ENCODE measurements around the gene SGPL1. TPM values are rescaled to one million over a fixed set of nuclear protein-coding genes. Genes with fewer than 3 reads are reported as not detected.
"Not testable (repeated sequence)": the region's sequence is repeated elsewhere in the genome, so short reads cannot be mapped to it uniquely, and the experiment has no call there.

The SGPL1 gene, protein sequence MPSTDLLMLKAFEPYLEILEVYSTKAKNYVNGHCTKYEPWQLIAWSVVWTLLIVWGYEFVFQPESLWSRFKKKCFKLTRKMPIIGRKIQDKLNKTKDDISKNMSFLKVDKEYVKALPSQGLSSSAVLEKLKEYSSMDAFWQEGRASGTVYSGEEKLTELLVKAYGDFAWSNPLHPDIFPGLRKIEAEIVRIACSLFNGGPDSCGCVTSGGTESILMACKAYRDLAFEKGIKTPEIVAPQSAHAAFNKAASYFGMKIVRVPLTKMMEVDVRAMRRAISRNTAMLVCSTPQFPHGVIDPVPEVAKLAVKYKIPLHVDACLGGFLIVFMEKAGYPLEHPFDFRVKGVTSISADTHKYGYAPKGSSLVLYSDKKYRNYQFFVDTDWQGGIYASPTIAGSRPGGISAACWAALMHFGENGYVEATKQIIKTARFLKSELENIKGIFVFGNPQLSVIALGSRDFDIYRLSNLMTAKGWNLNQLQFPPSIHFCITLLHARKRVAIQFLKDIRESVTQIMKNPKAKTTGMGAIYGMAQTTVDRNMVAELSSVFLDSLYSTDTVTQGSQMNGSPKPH
- 37.1 TPM for total RNA-seq

DNA sequence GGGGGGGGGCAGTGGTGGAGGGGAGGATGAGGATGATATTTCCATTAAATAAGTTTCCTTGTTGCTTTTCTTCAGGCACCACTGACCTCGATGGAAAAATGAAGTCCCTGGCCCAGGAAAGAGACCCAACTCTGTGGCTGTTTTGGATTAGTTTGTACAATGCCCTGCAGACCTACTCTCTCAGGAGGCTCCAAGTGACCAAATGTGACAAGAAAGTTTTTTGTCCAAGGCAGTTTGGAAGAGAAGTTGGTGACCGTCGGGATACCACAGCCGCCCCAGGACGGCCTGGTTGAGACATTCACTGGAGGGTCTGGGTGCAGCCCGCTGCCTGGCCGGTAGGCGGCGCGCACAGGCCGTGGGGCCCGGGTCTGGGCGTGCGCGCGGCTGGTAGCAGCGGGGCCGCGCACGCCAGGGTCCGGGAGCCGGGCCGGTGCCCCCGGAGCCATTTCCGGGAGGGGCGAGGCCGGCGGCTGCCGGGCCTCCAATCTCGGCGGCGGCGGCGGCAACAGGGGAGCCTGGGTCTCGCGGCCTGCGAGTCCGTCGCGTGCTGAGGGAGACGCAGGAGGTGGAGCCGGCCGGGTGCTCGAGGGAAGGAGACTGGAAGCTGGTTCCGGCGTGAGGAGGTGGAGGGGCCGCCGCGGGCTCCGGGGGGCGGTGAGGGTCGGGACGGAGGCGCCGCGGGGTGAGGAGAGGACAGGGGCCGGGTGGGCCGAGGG lies at the start of gene SGPL1:
Gene SGPL1 (plus strand): TSS at position 445 of the 716 bp plus-strand sequence. CDS start 906 bp downstream, outside the sequence.
- H3K27me3 ChIP-seq (ENCODE audit: control insufficient read depth in 3 of 3, insufficient read depth in 3 of 3, low read length in 3 of 3) = no peaks in the 10 kb centered on the region
- peak within 1 kb of the TSS; percentile 74 to 90 (median 89) for H3K4me3 ChIP-seq (ENCODE audit: low read length in 3 of 3)
- H3K9me3 ChIP-seq (ENCODE audit: control insufficient read depth in 3 of 3, low read length in 3 of 3) = no peaks in the 10 kb centered on the region
- H3K36me3 ChIP-seq (ENCODE audit: control insufficient read depth in 3 of 3, insufficient read depth in 3 of 3, low read length in 3 of 3) = peaks cover 0 to 23% (median 14%) of the 10 kb centered on the region in 3 donors
- H3K9ac ChIP-seq (ENCODE audit: low read depth in 1 of 3, low read length in 3 of 3) = peak within 1 kb of the TSS; percentile 76 to 87 (median 85)
- peaks cover 4 to 14% (median 5%) of the 10 kb centered on the region in 3 donors for H3K4me1 ChIP-seq (ENCODE audit: control insufficient read depth in 3 of 3, insufficient read depth in 3 of 3, low read length in 3 of 3)
- H3K27ac ChIP-seq (ENCODE audit: low read depth, low read length) = peak within 1 kb of the TSS; percentile 88

DNA sequence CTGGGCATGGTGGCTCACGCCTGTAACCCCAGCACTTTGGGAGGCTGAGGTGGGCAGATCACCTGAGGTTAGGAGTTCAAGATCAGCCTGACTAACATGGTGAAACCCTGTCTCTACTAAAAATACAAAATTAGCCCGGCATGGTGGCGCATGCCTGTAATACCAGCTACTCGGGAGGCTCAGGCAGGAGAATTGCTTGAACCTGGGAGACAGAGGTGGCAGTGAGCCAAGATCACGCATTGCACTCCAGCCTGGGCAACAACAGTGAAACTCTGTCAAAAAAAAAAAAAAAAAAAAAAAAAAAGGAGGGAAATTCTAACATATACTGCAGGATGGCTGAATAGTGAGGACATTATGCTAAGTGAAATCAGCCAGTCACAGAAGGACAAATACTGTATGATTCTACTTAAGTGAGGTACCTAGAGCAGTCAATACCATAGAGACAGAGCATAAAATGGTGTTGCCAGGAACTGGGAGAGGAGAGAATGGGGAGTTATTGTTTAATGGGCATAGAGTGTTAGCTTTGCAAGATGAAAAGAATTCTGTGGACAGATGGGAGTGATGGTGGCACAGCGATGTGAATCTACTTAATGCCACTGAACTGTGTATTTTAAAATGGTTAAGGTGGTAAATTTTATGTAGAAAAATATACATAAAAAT lies 47.6 kb upstream of the SGPL1 start:
- H3K27me3 ChIP-seq (ENCODE audit: control insufficient read depth in 3 of 3, insufficient read depth in 3 of 3, low read length in 3 of 3); H3K9me3 ChIP-seq (ENCODE audit: control insufficient read depth in 3 of 3, low read length in 3 of 3); H3K9ac ChIP-seq (ENCODE audit: low read depth in 1 of 3, low read length in 3 of 3); H3K4me1 ChIP-seq (ENCODE audit: control insufficient read depth in 3 of 3, insufficient read depth in 3 of 3, low read length in 3 of 3); H3K4me3 ChIP-seq (ENCODE audit: low read length in 3 of 3); H3K36me3 ChIP-seq (ENCODE audit: control insufficient read depth in 3 of 3, insufficient read depth in 3 of 3, low read length in 3 of 3); H3K27ac ChIP-seq (ENCODE audit: low read depth, low read length): not testable (repeated sequence)

DNA sequence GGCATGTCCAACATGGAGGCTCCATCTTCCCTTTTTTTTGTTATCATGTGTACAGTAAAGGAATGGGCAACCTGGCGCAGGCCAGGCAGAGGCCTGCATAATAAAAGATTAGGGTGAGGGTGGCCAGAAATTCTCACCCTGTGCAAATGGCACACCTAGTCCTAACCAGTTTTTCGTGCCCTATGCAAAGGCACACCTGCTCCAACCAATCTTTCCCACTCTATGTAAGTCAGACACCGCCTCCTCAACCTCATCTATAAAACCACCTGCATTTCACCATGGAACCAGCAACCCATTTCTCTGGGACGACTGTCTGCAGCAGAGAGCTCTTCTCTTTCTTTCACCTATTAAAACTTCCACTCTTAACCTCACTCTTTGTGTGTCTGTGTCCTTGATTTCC lies 46.6 kb upstream of the SGPL1 start:
- Histone ChIP-seq H3K36me3 (ENCODE audit: control insufficient read depth in 3 of 3, insufficient read depth in 3 of 3, low read length in 3 of 3) (no peaks in the 10 kb centered on the region), H3K9me3 (ENCODE audit: control insufficient read depth in 3 of 3, low read length in 3 of 3) (peaks cover 0 to 2% (median 0%) of the 10 kb centered on the region in 3 donors), H3K4me1 (ENCODE audit: control insufficient read depth in 3 of 3, insufficient read depth in 3 of 3, low read length in 3 of 3) (no peaks in the 10 kb centered on the region), H3K27me3 (ENCODE audit: control insufficient read depth in 3 of 3, insufficient read depth in 3 of 3, low read length in 3 of 3) (no peaks in the 10 kb centered on the region), H3K27ac (ENCODE audit: low read depth, low read length) (no peak overlapping the region), H3K9ac (ENCODE audit: low read depth in 1 of 3, low read length in 3 of 3) (no peak overlapping the region), H3K4me3 (ENCODE audit: low read length in 3 of 3) (no peak overlapping the region)

- no peak overlapping the region for H3K9ac ChIP-seq (ENCODE audit: low read depth in 1 of 3, low read length in 3 of 3)
- no peaks in the 10 kb centered on the region for H3K27me3 ChIP-seq (ENCODE audit: control insufficient read depth in 3 of 3, insufficient read depth in 3 of 3, low read length in 3 of 3)
- H3K9me3 ChIP-seq (ENCODE audit: control insufficient read depth in 3 of 3, low read length in 3 of 3) = peaks cover 0 to 2% (median 0%) of the 10 kb centered on the region in 3 donors
- no peaks in the 10 kb centered on the region for H3K36me3 ChIP-seq (ENCODE audit: control insufficient read depth in 3 of 3, insufficient read depth in 3 of 3, low read length in 3 of 3)
- no peaks in the 10 kb centered on the region for H3K4me1 ChIP-seq (ENCODE audit: control insufficient read depth in 3 of 3, insufficient read depth in 3 of 3, low read length in 3 of 3)
- H3K4me3 ChIP-seq (ENCODE audit: low read length in 3 of 3) = no peak overlapping the region
- no peak overlapping the region for H3K27ac ChIP-seq (ENCODE audit: low read depth, low read length)
Measured at GRCh38 chr10:70770001-70770400, 45.7 kb upstream of the SGPL1 start.

DNA sequence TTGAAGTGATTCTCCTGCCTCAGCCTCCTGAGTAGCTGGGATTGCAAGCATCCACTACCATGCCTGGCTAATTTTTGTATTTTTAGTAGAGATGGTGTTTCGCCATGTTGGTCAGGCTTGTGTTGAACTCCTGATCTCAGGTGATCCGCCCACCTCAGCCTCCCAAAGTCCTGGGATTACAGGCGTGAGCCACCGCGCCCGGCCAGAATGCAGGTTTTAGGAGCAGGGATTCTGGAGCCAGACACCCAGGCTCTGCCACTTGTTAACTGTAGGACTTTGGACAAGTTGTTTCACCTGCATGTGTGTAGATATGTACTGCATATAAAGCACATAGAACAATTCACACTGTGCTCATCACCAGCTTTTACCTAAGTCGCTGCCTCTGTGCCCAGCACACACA lies 45.2 kb upstream of the SGPL1 start:
- not testable (repeated sequence) for H3K4me1 ChIP-seq (ENCODE audit: control insufficient read depth in 3 of 3, insufficient read depth in 3 of 3, low read length in 3 of 3); H3K9ac ChIP-seq (ENCODE audit: low read depth in 1 of 3, low read length in 3 of 3); H3K9me3 ChIP-seq (ENCODE audit: control insufficient read depth in 3 of 3, low read length in 3 of 3); H3K27ac ChIP-seq (ENCODE audit: low read depth, low read length); H3K4me3 ChIP-seq (ENCODE audit: low read length in 3 of 3); H3K36me3 ChIP-seq (ENCODE audit: control insufficient read depth in 3 of 3, insufficient read depth in 3 of 3, low read length in 3 of 3); H3K27me3 ChIP-seq (ENCODE audit: control insufficient read depth in 3 of 3, insufficient read depth in 3 of 3, low read length in 3 of 3)

DNA sequence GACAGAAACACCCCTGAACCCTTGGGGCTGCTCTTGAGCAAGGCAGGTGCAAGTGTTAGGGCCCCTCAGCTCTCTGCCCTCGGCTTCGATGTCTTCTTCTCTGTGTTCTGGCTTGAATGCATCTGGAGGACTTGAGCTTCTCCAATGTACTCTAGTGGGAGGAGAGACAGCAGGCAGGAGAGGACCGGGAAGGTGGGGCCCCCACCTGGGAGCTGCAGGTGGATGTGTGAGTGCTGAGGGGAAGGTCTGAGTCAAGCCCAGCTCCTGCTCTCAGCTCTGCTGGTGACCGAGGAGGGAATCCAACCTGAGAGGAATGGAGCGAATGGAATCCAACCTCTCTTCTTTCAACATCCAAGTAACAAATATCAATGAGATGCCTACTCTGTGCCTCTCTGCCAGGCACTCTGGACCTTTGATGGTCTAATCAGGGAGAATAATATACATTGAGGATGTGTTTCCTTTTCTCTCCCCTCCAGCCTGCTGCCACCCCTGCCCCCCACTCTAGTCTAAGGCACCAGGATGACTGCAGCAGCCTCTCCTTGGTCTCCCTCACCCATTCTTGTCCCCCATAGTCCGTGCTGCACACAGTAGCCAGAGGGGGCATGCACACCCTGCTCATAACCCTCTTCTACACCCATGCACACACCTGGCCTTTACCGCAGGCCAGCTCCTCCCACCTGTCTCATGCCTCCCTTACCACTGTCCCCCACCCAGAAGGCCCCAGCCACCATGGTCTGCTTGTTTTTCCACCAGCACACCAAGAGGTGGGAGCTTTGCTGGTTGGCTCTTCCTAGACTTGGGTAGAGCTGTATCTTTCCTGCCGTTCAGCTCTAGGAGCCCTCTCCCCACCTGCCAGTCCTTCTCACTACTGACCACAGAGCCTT lies 44.2 kb upstream of the SGPL1 start:
- no peaks in the 10 kb centered on the region for H3K4me1 ChIP-seq (ENCODE audit: control insufficient read depth in 3 of 3, insufficient read depth in 3 of 3, low read length in 3 of 3)
- H3K36me3 ChIP-seq (ENCODE audit: control insufficient read depth in 3 of 3, insufficient read depth in 3 of 3, low read length in 3 of 3) = no peaks in the 10 kb centered on the region
- no peak overlapping the region for H3K4me3 ChIP-seq (ENCODE audit: low read length in 3 of 3)
- H3K9me3 ChIP-seq (ENCODE audit: control insufficient read depth in 3 of 3, low read length in 3 of 3) = no peaks in the 10 kb centered on the region
- no peak overlapping the region for H3K27ac ChIP-seq (ENCODE audit: low read depth, low read length)
- H3K9ac ChIP-seq (ENCODE audit: low read depth in 1 of 3, low read length in 3 of 3) = no peak overlapping the region
- peaks cover 0 to 2% (median 0%) of the 10 kb centered on the region in 3 donors for H3K27me3 ChIP-seq (ENCODE audit: control insufficient read depth in 3 of 3, insufficient read depth in 3 of 3, low read length in 3 of 3)

DNA sequence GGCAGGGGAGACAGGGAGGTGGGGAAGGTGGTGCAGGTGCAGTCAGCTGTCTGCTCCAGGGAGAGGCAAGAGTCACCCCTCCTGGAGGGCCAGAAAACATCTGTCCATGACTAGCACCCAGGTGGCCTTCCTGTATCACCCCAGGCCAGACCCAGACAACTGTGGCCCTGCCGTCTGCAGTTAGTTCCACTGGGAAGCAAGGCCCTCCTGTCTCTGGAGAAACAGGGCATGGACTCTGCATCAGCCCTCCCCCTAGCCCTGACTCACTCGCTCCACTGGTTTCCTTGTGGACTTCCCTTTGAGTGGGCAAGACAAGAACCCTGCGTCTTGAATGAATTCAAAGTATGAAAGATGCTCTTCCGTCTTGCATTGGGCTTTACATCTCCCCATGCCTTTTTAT lies 43.1 kb upstream of the SGPL1 start:
- no peaks in the 10 kb centered on the region for H3K36me3 ChIP-seq (ENCODE audit: control insufficient read depth in 3 of 3, insufficient read depth in 3 of 3, low read length in 3 of 3)
- H3K4me3 ChIP-seq (ENCODE audit: low read length in 3 of 3) = no peak overlapping the region
- H3K9me3 ChIP-seq (ENCODE audit: control insufficient read depth in 3 of 3, low read length in 3 of 3) = no peaks in the 10 kb centered on the region
- no peak overlapping the region for H3K9ac ChIP-seq (ENCODE audit: low read depth in 1 of 3, low read length in 3 of 3)
- no peaks in the 10 kb centered on the region for H3K4me1 ChIP-seq (ENCODE audit: control insufficient read depth in 3 of 3, insufficient read depth in 3 of 3, low read length in 3 of 3)
- no peak overlapping the region for H3K27ac ChIP-seq (ENCODE audit: low read depth, low read length)
- H3K27me3 ChIP-seq (ENCODE audit: control insufficient read depth in 3 of 3, insufficient read depth in 3 of 3, low read length in 3 of 3) = peaks cover 0 to 2% (median 0%) of the 10 kb centered on the region in 3 donors

- Histone ChIP-seq H3K27me3 (ENCODE audit: control insufficient read depth in 3 of 3, insufficient read depth in 3 of 3, low read length in 3 of 3) (peaks cover 0 to 5% (median 0%) of the 10 kb centered on the region in 3 donors), H3K4me3 (ENCODE audit: low read length in 3 of 3) (no peak overlapping the region), H3K4me1 (ENCODE audit: control insufficient read depth in 3 of 3, insufficient read depth in 3 of 3, low read length in 3 of 3) (no peaks in the 10 kb centered on the region), H3K9me3 (ENCODE audit: control insufficient read depth in 3 of 3, low read length in 3 of 3) (no peaks in the 10 kb centered on the region), H3K27ac (ENCODE audit: low read depth, low read length) (no peak overlapping the region), H3K9ac (ENCODE audit: low read depth in 1 of 3, low read length in 3 of 3) (no peak overlapping the region), H3K36me3 (ENCODE audit: control insufficient read depth in 3 of 3, insufficient read depth in 3 of 3, low read length in 3 of 3) (no peaks in the 10 kb centered on the region)
Measured at GRCh38 chr10:70773461-70773860, 42.3 kb upstream of the SGPL1 start.
